Measurements from ENCODE around the gene TMEM266. TPM values are rescaled to one million over a fixed set of nuclear protein-coding genes. Genes with fewer than 3 reads are reported as not detected.
A peak's percentile ranks its signal among the peaks of the same experiment; 100 is the strongest.

The TMEM266 gene
- total and polyA plus RNA-seq, 9 donors = 0.13 to 0.95 (median 0.47) TPM

- H3K27me3 ChIP-seq (ENCODE audit: control insufficient read depth, insufficient read depth, low read length) = peaks cover 5% of the 10 kb centered on the region
- H3K9me3 ChIP-seq (replicated peaks; ENCODE audit: control insufficient read depth, low read depth, low read length) = no peaks in the 10 kb centered on the region
- H3K4me3 ChIP-seq (ENCODE audit: low read length) = no peak overlapping the region
- H3K36me3 ChIP-seq (ENCODE audit: control insufficient read depth, insufficient read depth, low read length) = no peaks in the 10 kb centered on the region
- H3K4me1 ChIP-seq (ENCODE audit: control insufficient read depth, insufficient read depth, low read length) = no peaks in the 10 kb centered on the region
- no peak overlapping the region for H3K27ac ChIP-seq (ENCODE audit: low read length)
- WGBS (ENCODE audit: insufficient coverage) = 88% methylated on average over 6 of the region's 9 CpGs
- no peak for DNase-seq
Observed at GRCh38 chr15:76117181-76117580, 57.4 kb downstream of the TMEM266 start.

GRCh38 chr15:76118767-76119166 is 59.0 kb downstream of the TMEM266 start:
- no peak overlapping the region for H3K27ac ChIP-seq (ENCODE audit: low read length)
- H3K4me3 ChIP-seq (ENCODE audit: low read length) = no peak overlapping the region
- DNase-seq = no peak
- no peaks in the 10 kb centered on the region for H3K4me1 ChIP-seq (ENCODE audit: control insufficient read depth, insufficient read depth, low read length)
- WGBS (ENCODE audit: insufficient coverage) = no CpG with 5 or more reads among the region's 6 CpGs
- H3K36me3 ChIP-seq (ENCODE audit: control insufficient read depth, insufficient read depth, low read length) = no peaks in the 10 kb centered on the region
- no peaks in the 10 kb centered on the region for H3K9me3 ChIP-seq (replicated peaks; ENCODE audit: control insufficient read depth, low read depth, low read length)
- peaks cover 5% of the 10 kb centered on the region for H3K27me3 ChIP-seq (ENCODE audit: control insufficient read depth, insufficient read depth, low read length)

GRCh38 chr15:76123031-76123430 is 63.2 kb downstream of the TMEM266 start:
- DNase-seq = no peak
- H3K36me3 ChIP-seq (ENCODE audit: control insufficient read depth, insufficient read depth, low read length) = no peaks in the 10 kb centered on the region
- no peak overlapping the region for H3K27ac ChIP-seq (ENCODE audit: low read length)
- H3K9me3 ChIP-seq (replicated peaks; ENCODE audit: control insufficient read depth, low read depth, low read length) = peaks cover 4% of the 10 kb centered on the region
- H3K4me3 ChIP-seq (ENCODE audit: low read length) = no peak overlapping the region
- peaks cover 4% of the 10 kb centered on the region for H3K27me3 ChIP-seq (ENCODE audit: control insufficient read depth, insufficient read depth, low read length)
- H3K4me1 ChIP-seq (ENCODE audit: control insufficient read depth, insufficient read depth, low read length) = no peaks in the 10 kb centered on the region

- WGBS (ENCODE audit: insufficient coverage) = no CpG with 5 or more reads among the region's 2 CpGs
- peaks cover 4% of the 10 kb centered on the region for H3K9me3 ChIP-seq (replicated peaks; ENCODE audit: control insufficient read depth, low read depth, low read length)
- H3K4me1 ChIP-seq (ENCODE audit: control insufficient read depth, insufficient read depth, low read length) = no peaks in the 10 kb centered on the region
- DNase-seq = no peak
- peaks cover 4% of the 10 kb centered on the region for H3K27me3 ChIP-seq (ENCODE audit: control insufficient read depth, insufficient read depth, low read length)
- no peaks in the 10 kb centered on the region for H3K36me3 ChIP-seq (ENCODE audit: control insufficient read depth, insufficient read depth, low read length)
- H3K4me3 ChIP-seq (ENCODE audit: low read length) = no peak overlapping the region
- no peak overlapping the region for H3K27ac ChIP-seq (ENCODE audit: low read length)
Observed at GRCh38 chr15:76127169-76127568, 67.4 kb downstream of the TMEM266 start.

GRCh38 chr15:76127880-76128279 is 68.1 kb downstream of the TMEM266 start:
- peaks cover 4% of the 10 kb centered on the region for H3K27me3 ChIP-seq (ENCODE audit: control insufficient read depth, insufficient read depth, low read length)

GRCh38 chr15:76134537-76134936 is 74.8 kb downstream of the TMEM266 start:
- Histone ChIP-seq H3K27ac (ENCODE audit: low read length) (no peak overlapping the region), H3K4me1 (ENCODE audit: control insufficient read depth, insufficient read depth, low read length) (peaks cover 3% of the 10 kb centered on the region), H3K36me3 (ENCODE audit: control insufficient read depth, insufficient read depth, low read length) (no peaks in the 10 kb centered on the region), H3K27me3 (ENCODE audit: control insufficient read depth, insufficient read depth, low read length) (peaks cover 6% of the 10 kb centered on the region), H3K4me3 (ENCODE audit: low read length) (no peak overlapping the region), H3K9me3 (replicated peaks; ENCODE audit: control insufficient read depth, low read depth, low read length) (no peaks in the 10 kb centered on the region)
- no peak for DNase-seq
- no CpG with 5 or more reads among the region's 1 CpG for WGBS (ENCODE audit: insufficient coverage)

More at GRCh38 chr15:76127880-76128279, 68.1 kb downstream of the TMEM266 start:
- 17% methylated on average over 1 of the region's 4 CpGs for WGBS (ENCODE audit: insufficient coverage)
- Histone ChIP-seq H3K4me3 (ENCODE audit: low read length) (no peak overlapping the region), H3K36me3 (ENCODE audit: control insufficient read depth, insufficient read depth, low read length) (no peaks in the 10 kb centered on the region), H3K27ac (ENCODE audit: low read length) (no peak overlapping the region), H3K4me1 (ENCODE audit: control insufficient read depth, insufficient read depth, low read length) (no peaks in the 10 kb centered on the region), H3K9me3 (replicated peaks; ENCODE audit: control insufficient read depth, low read depth, low read length) (peaks cover 4% of the 10 kb centered on the region)
- DNase-seq = no peak

GRCh38 chr15:76135516-76135915 is 75.7 kb downstream of the TMEM266 start:
- Histone ChIP-seq H3K9me3 (replicated peaks; ENCODE audit: control insufficient read depth, low read depth, low read length) (no peaks in the 10 kb centered on the region), H3K27me3 (ENCODE audit: control insufficient read depth, insufficient read depth, low read length) (peaks cover 11% of the 10 kb centered on the region), H3K4me3 (ENCODE audit: low read length) (no peak overlapping the region), H3K36me3 (ENCODE audit: control insufficient read depth, insufficient read depth, low read length) (no peaks in the 10 kb centered on the region), H3K27ac (ENCODE audit: low read length) (no peak overlapping the region), H3K4me1 (ENCODE audit: control insufficient read depth, insufficient read depth, low read length) (peaks cover 9% of the 10 kb centered on the region)
- no peak for DNase-seq
- no CpG with 5 or more reads among the region's 2 CpGs for WGBS (ENCODE audit: insufficient coverage)

- peaks cover 9% of the 10 kb centered on the region for H3K4me1 ChIP-seq (ENCODE audit: control insufficient read depth, insufficient read depth, low read length)
- no peak for DNase-seq
- WGBS (ENCODE audit: insufficient coverage) = 80% methylated on average over 2 of the region's 5 CpGs
- H3K27me3 ChIP-seq (ENCODE audit: control insufficient read depth, insufficient read depth, low read length) = peaks cover 18% of the 10 kb centered on the region
- no peaks in the 10 kb centered on the region for H3K36me3 ChIP-seq (ENCODE audit: control insufficient read depth, insufficient read depth, low read length)
- H3K27ac ChIP-seq (ENCODE audit: low read length) = no peak overlapping the region
- no peak overlapping the region for H3K4me3 ChIP-seq (ENCODE audit: low read length)
- no peaks in the 10 kb centered on the region for H3K9me3 ChIP-seq (replicated peaks; ENCODE audit: control insufficient read depth, low read depth, low read length)
Observed at GRCh38 chr15:76138436-76138835, 78.7 kb downstream of the TMEM266 start.

- WGBS (ENCODE audit: insufficient coverage) = 18% methylated on average over 15 of the region's 16 CpGs
- Histone ChIP-seq H3K27ac (ENCODE audit: low read length) (no peak overlapping the region), H3K9me3 (replicated peaks; ENCODE audit: control insufficient read depth, low read depth, low read length) (no peaks in the 10 kb centered on the region), H3K27me3 (ENCODE audit: control insufficient read depth, insufficient read depth, low read length) (peaks cover 22% of the 10 kb centered on the region), H3K4me3 (ENCODE audit: low read length) (no peak overlapping the region), H3K4me1 (ENCODE audit: control insufficient read depth, insufficient read depth, low read length) (peaks cover 9% of the 10 kb centered on the region), H3K36me3 (ENCODE audit: control insufficient read depth, insufficient read depth, low read length) (no peaks in the 10 kb centered on the region)
- peak; percentile 73 for DNase-seq
Observed at GRCh38 chr15:76139368-76140073, 79.7 kb downstream of the TMEM266 start.

GRCh38 chr15:76140074-76140464 is 80.3 kb downstream of the TMEM266 start:
- WGBS (ENCODE audit: insufficient coverage) = 25% methylated on average over 12 of the region's 14 CpGs
- Histone ChIP-seq H3K27ac (ENCODE audit: low read length) (no peak overlapping the region), H3K4me3 (ENCODE audit: low read length) (no peak overlapping the region)

GRCh38 chr15:76146812-76147211 is 87.0 kb downstream of the TMEM266 start:
- Histone ChIP-seq H3K27me3 (ENCODE audit: control insufficient read depth, insufficient read depth, low read length) (peaks cover 25% of the 10 kb centered on the region), H3K9me3 (replicated peaks; ENCODE audit: control insufficient read depth, low read depth, low read length) (no peaks in the 10 kb centered on the region), H3K36me3 (ENCODE audit: control insufficient read depth, insufficient read depth, low read length) (no peaks in the 10 kb centered on the region), H3K4me1 (ENCODE audit: control insufficient read depth, insufficient read depth, low read length) (peaks cover 17% of the 10 kb centered on the region), H3K4me3 (ENCODE audit: low read length) (no peak overlapping the region), H3K27ac (ENCODE audit: low read length) (no peak overlapping the region)
- 70% methylated on average over 2 of the region's 5 CpGs for WGBS (ENCODE audit: insufficient coverage)
- no peak for DNase-seq

More at GRCh38 chr15:76140074-76140464, 80.3 kb downstream of the TMEM266 start:
- DNase-seq = no peak
- H3K27me3 ChIP-seq (ENCODE audit: control insufficient read depth, insufficient read depth, low read length) = peaks cover 22% of the 10 kb centered on the region
- peaks cover 9% of the 10 kb centered on the region for H3K4me1 ChIP-seq (ENCODE audit: control insufficient read depth, insufficient read depth, low read length)
- H3K36me3 ChIP-seq (ENCODE audit: control insufficient read depth, insufficient read depth, low read length) = no peaks in the 10 kb centered on the region
- H3K9me3 ChIP-seq (replicated peaks; ENCODE audit: control insufficient read depth, low read depth, low read length) = no peaks in the 10 kb centered on the region
